ENCODE results near the gene PIEZO2.

GRCh38 chr18:11165138-11165537, 15.8 kb upstream of the PIEZO2 start:
- TF ChIP-seq EP300 (IDR thresholded peaks at IDR 0.05) (no peak), CTCF (IDR thresholded peaks at IDR 0.05) (no peak), POLR2A (IDR thresholded peaks at IDR 0.05) (no peak), POLR2AphosphoS5 (IDR thresholded peaks at IDR 0.05) (no peak)
